Suprapubic skin (tissue), 4 donors: ENCODE data around the gene CCDC85C. TPM values are rescaled to one million over a fixed set of nuclear protein-coding genes. Genes with fewer than 3 reads are reported as not detected.

ENCODE experiments used
- DNase-seq, 2 donors: peaks; one replicate each; pipeline ENCODE4 v3.0.0-alpha.2; 2019; ENCODE audit warnings: low spot score in 2 of 2
- H3K27ac ChIP-seq: fragments of 200-600 bp; sonication (generic); one replicate; pipeline ENCODE4 v1.5.1; 2019
- H3K27me3 ChIP-seq: fragments of 200-600 bp; sonication (generic); one replicate; pipeline ENCODE4 v1.5.1; 2019
- H3K36me3 ChIP-seq: fragments of 200-600 bp; sonication (generic); one replicate; pipeline ENCODE4 v1.5.1; 2019
- H3K4me1 ChIP-seq: fragments of 200-600 bp; sonication (generic); one replicate; pipeline ENCODE4 v1.5.1; 2019
- H3K4me3 ChIP-seq: fragments of 200-600 bp; sonication (generic); one replicate; pipeline ENCODE4 v1.5.1; 2019; ENCODE audit warnings: mild to moderate bottlenecking
- H3K9me3 ChIP-seq: fragments of 200-600 bp; sonication (generic); one replicate; pipeline ENCODE4 v1.5.1; 2019
- EP300 ChIP-seq: sonication (generic); formaldehyde crosslinking; IDR thresholded peaks from one replicate; pipeline ENCODE4 v1.6.1; 2017; ENCODE audit warnings: antibody characterized with exemption
- POLR2A ChIP-seq, 2 donors: fragments of 450-650 bp; IDR thresholded peaks; one replicate each; pipeline ENCODE4 v1.6.1; 2017; ENCODE audit warnings: antibody characterized with exemption in 2 of 2, mild to moderate bottlenecking in 2 of 2, moderate library complexity in 2 of 2
- POLR2AphosphoS5 ChIP-seq, 3 donors: sonication (generic); formaldehyde crosslinking; IDR thresholded peaks; one replicate each; pipeline ENCODE4 v1.6.1; 2017; ENCODE audit warnings: antibody characterized with exemption in 3 of 3
- WGBS: methylation state at CpG from one replicate; pipeline ENCODE4 v1.1.5; 2018; 5-methylcytosine and 5-hydroxymethylcytosine counted together
- total RNA-seq, 4 donors: library from RNA; depleted of rRNA; stranded (reverse); fragments of >200 nt; gene quantifications; one replicate each; pipeline ENCODE4 v1.1.0, GENCODE V29; 2016
- TF ChIP-seq, protein P1 (sequence below), 2 donors: fragments of 200-600 bp in 1 of 2; fragments of 450-650 bp in 1 of 2; sonication (generic) in 1 of 2; IDR thresholded peaks; one replicate each; pipeline ENCODE4 v1.5.1; 2016 to 2019; ENCODE audit warnings: antibody characterized with exemption in 2 of 2, mild to moderate bottlenecking in 1 of 2, moderate library complexity in 1 of 2

CCDC85C gene
- total RNA-seq, 4 donors from 2014 or later: 18.8 to 53.2 (median 48.0) TPM

DNA sequence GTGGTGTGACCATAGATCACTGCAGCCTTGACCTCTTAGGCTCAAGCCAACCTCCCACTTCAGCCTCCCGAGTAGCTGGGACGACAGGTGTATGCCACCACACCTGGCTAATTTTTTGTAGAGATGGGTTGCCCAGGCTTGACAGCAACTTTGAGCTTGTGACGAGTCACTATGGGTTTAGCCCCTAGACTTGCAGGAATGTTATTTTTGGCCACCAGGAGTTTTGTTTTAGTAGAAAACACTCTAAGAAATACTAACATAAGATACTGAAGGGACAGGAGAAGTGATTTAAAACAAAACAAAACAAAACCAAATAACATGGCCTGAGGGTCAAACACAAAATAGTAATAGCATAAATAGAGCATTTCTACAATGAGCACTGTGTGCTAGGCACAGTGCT lies 149.8 kb downstream of the CCDC85C start:
- TF ChIP-seq POLR2A (IDR thresholded peaks at IDR 0.05) (no peak), EP300 (no peak), POLR2AphosphoS5 (IDR thresholded peaks at IDR 0.05) (no peak)
- TF ChIP-seq, protein P1, sequence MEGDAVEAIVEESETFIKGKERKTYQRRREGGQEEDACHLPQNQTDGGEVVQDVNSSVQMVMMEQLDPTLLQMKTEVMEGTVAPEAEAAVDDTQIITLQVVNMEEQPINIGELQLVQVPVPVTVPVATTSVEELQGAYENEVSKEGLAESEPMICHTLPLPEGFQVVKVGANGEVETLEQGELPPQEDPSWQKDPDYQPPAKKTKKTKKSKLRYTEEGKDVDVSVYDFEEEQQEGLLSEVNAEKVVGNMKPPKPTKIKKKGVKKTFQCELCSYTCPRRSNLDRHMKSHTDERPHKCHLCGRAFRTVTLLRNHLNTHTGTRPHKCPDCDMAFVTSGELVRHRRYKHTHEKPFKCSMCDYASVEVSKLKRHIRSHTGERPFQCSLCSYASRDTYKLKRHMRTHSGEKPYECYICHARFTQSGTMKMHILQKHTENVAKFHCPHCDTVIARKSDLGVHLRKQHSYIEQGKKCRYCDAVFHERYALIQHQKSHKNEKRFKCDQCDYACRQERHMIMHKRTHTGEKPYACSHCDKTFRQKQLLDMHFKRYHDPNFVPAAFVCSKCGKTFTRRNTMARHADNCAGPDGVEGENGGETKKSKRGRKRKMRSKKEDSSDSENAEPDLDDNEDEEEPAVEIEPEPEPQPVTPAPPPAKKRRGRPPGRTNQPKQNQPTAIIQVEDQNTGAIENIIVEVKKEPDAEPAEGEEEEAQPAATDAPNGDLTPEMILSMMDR (IDR thresholded peaks at IDR 0.05): no peak
- 55% methylated on average over 3 of the region's 3 CpGs for WGBS

DNA sequence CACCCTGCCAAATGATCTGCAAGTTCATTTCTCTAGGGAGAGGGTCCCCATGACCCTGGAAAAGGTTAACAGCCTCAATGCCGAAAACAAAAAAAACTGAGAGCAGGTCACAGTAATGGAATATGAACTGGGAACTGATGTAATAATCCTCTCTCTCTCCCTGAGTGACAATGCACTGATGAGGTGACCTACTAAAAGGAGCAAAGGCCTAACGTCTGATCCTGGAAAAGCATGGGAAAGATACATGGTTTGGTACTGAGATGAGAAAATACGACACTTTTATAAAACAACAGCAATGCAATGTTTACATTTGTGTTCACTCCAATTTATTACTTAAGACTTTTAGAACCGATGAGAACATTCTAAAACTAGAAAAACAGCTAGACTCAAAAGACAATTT lies 151.0 kb downstream of the CCDC85C start:
- peaks cover 74% of the 10 kb centered on the region for H3K36me3 ChIP-seq
- DNase-seq: no peak
- TF ChIP-seq EP300 (no peak), POLR2A (IDR thresholded peaks at IDR 0.05) (no peak)
- TF ChIP-seq, protein P1 (IDR thresholded peaks at IDR 0.05): no peak
- no peaks in the 10 kb centered on the region for H3K27me3 ChIP-seq
- 87% methylated on average over 4 of the region's 4 CpGs for WGBS
- H3K27ac ChIP-seq: no peak overlapping the region
- H3K4me3 ChIP-seq: no peak overlapping the region
- no peaks in the 10 kb centered on the region for H3K9me3 ChIP-seq
- H3K4me1 ChIP-seq: no peaks in the 10 kb centered on the region

More for the DNA sequence above, 149.8 kb downstream of the CCDC85C start:
- H3K4me1 ChIP-seq: no peaks in the 10 kb centered on the region
- H3K27ac ChIP-seq: no peak overlapping the region
- DNase-seq: no peak
- H3K36me3 ChIP-seq: peaks cover 74% of the 10 kb centered on the region
- H3K27me3 ChIP-seq: no peaks in the 10 kb centered on the region
- no peaks in the 10 kb centered on the region for H3K9me3 ChIP-seq
- no peak overlapping the region for H3K4me3 ChIP-seq

DNA sequence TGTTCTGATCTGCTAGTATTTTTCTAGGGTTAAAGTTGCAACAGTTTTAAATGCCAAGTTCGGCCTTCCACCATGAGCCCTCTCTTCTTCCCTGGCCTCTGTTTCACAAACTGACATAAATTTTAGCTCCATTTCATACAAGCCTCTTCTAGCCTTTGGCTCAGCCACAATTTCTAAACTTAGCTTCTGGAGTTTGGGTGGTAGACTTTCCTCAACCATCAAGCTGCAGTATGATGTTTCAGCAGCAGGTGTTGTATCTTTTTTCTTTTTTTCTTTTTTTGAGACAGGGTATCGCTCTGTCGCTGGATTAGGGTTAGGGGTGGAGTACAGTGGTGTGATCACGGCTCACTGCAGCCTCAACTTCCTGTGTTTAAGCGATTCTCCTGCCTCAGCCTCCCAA lies 152.8 kb downstream of the CCDC85C start:
- Histone ChIP-seq H3K4me3 (no peak overlapping the region), H3K27me3 (no peaks in the 10 kb centered on the region), H3K36me3 (peaks cover 78% of the 10 kb centered on the region), H3K4me1 (peaks cover 2% of the 10 kb centered on the region), H3K9me3 (no peaks in the 10 kb centered on the region), H3K27ac (no peak overlapping the region)
- WGBS: 98% methylated on average over 5 of the region's 5 CpGs
- no peak for TF ChIP-seq EP300
- TF ChIP-seq POLR2AphosphoS5 (IDR thresholded peaks at IDR 0.05): no peak
- TF ChIP-seq, protein P1 (IDR thresholded peaks at IDR 0.05): no peak
- no peak for TF ChIP-seq POLR2A (IDR thresholded peaks at IDR 0.05)
- no peak for DNase-seq

DNA sequence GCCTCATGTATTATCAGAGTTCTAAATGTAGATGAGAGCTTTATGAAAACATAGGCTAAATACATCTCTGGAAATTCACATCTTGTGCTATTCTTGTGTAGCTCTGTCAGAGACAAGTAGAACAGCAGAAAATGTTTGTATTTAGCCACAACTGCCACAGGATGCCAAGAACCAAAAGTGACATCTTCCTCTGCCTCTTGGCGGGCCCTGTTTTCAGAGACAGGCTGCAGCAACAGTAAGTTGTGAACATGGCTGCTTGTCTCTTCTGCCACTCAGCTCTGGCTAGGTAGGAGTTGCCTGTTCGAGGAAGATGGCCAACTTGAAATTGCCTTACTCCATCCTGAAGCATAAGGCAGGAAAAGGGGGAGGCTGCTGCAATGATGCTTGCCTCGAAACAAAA lies 153.7 kb downstream of the CCDC85C start:
- Histone ChIP-seq H3K27ac (no peak overlapping the region), H3K4me3 (no peak overlapping the region), H3K36me3 (peaks cover 73% of the 10 kb centered on the region), H3K9me3 (no peaks in the 10 kb centered on the region), H3K4me1 (peaks cover 2% of the 10 kb centered on the region), H3K27me3 (no peaks in the 10 kb centered on the region)
- 96% methylated on average over 3 of the region's 3 CpGs for WGBS
- TF ChIP-seq, protein P1 (IDR thresholded peaks at IDR 0.05): no peak
- no peak for TF ChIP-seq POLR2AphosphoS5 (IDR thresholded peaks at IDR 0.05)
- no peak for TF ChIP-seq EP300
- no peak for TF ChIP-seq POLR2A (IDR thresholded peaks at IDR 0.05)
- no peak for DNase-seq

Other genes with a start within 250 kb of the CCDC85C start
- gene SETD3, start 123.3 kb downstream of the CCDC85C start, total RNA-seq: 10 to 100 TPM; 50.2 to 57.5 (median 54.8) TPM
- 10 to 100 TPM; 23.4 to 66.3 (median 39.0) TPM for gene CCNK, start 122.8 kb downstream of the CCDC85C start, total RNA-seq
- 1 to 10 TPM in 1 of 4 donors, under 1 TPM in 3; 0.13 to 4.7 (median 0.56) TPM for gene HHIPL1, start 40.9 kb upstream of the CCDC85C start, total RNA-seq
- gene CYP46A1, start 80.1 kb upstream of the CCDC85C start, total RNA-seq: 1 to 10 TPM in 2 of 4 donors, under 1 TPM in 1, not detected in 1; 0.47 to 2.0 (median 1.0) TPM
- 10 to 100 TPM in 3 of 4 donors, 1 to 10 TPM in 1; 9.6 to 17.6 (median 15.4) TPM for gene EML1, start 189.2 kb upstream of the CCDC85C start, total RNA-seq